Activated gamma-delta T cell (primary cell): Measurements from ENCODE around the gene HCST.
A peak's percentile ranks its signal among the peaks of the same experiment; 100 is the strongest.
"Not testable (repeated sequence)": the region's sequence is repeated elsewhere in the genome, so short reads cannot be mapped to it uniquely, and the experiment has no call there.

ENCODE experiments used
- DNase-seq: peaks from one replicate; lab custom pipeline; 2025; lab: John Stamatoyannopoulos, UW

Gene HCST

DNA sequence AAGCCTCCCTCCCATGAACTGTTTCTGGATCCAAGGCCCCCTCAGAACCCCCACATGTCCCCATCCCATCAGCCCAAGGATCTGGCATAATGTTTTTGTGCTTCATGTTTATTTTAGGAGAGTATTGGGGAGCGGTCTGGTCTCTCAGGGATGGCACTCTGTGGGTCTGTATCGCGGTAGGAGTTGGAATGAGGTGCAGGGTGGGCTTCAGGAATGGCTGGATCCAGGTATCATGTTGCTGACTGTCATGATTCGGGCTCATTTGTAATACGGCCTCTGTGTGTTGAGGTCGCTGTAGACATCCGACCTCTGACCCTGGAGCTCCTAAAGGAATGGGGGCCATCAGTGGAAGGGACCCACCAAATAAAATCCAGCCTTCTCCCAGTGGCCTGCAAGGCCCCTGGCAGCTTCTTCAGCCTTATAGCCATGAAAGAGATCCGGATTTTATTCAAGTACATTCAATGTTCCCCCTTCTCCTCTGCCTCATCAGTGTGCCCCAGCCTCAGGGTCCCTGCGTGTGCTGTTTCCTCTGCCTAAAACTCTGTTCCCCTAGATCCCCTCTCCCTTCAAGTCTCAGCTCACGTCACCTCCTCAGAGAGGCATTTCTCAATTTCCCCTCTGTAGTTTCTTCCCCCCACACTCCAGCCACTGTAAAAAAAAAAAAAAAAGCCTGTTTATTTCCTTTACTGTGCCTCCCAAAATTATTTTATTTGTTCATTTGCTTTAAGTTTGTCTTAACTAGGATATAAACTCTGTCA, 2.2 kb downstream of the HCST start:
- no peak for DNase-seq

DNA sequence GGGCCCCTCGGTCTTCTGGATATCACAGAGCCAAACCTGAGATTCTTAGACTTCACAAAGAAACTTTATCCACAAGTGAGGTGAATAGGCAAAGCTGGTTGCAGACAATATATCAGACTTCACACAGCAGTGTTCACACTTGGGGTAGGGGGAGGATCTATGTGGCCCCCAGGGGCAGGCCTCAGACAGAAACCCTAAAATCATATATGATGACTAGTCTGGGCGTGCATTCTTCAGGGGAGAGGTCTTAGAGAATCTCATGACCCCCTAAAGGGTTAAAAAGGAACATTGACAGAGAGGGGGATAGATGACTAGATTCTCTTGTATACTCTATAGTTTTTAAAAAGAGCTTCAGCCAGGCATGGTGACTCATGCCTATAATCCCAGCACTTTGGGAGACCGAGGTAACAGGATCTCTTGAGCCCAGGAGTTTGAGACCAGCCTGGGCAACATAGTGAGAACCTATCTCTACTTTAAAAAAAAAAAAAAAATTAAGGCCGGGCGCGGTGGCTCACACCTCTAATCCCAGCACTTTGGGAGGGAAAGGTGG, 2.9 kb downstream of the HCST start:
- DNase-seq: no peak

DNA sequence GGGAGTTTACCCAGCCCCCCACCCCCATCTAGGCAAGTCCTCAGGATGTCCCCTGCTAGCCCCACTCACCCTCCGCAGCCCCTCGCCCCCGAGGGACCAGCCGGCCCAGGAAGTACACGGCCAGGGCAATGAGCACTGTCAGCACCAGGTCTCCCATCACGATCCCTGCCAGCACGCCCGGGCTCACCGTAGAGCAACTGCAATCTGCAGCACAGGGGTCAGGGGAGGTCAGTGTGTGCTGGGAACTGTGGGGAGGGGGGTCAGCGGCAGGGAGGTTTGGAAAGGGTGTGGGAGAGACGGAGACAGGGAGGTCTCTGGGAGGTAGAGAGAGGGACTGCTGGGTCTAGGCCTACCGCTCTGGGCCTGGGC, 5.0 kb downstream of the HCST start:
- no peak for DNase-seq

DNA sequence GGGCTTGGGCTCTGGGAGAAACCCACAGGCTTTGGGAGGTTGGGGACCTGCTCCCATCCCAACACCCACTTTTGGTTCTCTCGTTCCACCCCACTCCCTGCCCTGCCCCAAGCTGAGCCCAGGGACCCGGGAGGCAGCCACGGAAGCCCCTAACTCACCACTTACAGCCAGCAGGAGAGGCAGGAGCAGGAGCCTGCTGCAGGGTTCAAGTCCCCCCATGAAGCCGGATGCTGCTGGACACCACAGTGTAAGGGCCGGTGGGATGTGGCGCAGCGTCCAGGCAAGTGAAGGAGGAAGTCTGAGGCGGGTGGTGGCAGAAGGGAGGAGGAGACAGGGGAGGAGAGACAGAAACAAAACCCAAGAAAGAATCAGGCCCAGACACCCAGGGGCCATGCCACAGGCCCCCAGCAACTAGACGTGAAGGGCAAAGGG, 5.7 kb downstream of the HCST start, which contains the start of gene TYROBP:
Gene TYROBP (minus strand): TSS at position 286 of the 432 bp plus-strand sequence. CDS start 67 bp downstream, at position 219.
- DNase-seq: no peak

DNA sequence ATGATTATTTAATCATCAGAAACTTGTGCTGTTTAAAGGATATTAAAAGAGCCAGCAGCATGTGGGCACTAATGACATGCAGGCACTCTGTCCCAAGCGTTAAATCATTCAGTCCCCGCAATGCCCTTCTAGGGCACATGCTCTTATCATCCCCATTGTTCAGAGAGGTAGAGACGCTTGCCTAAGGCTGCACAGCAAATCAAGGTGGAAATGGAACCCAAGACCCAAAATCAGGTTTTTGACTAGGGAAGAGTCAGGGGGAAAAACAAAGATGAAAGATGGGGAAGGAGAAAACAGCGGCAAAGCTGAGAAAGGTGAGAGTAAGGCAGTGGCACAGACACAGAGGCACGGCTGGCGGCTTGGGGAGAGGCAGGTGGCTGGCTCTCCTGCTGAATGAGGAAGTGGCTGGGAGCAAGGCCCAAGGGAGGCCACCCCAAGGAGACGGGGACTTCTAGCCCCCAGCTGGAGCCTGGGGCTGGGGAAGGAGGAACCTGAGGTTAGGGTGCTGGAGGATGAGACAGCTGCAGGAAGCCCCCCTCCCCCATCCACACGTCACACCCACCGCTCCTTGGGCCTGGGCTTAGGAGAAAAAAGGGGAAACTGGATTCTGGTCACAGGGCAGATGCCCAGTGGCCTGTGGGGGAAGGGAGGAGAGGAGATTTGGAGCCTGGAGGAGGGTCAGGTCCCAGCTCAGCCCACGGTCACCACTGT, 6.8 kb downstream of the HCST start:
- DNase-seq: no peak

DNA sequence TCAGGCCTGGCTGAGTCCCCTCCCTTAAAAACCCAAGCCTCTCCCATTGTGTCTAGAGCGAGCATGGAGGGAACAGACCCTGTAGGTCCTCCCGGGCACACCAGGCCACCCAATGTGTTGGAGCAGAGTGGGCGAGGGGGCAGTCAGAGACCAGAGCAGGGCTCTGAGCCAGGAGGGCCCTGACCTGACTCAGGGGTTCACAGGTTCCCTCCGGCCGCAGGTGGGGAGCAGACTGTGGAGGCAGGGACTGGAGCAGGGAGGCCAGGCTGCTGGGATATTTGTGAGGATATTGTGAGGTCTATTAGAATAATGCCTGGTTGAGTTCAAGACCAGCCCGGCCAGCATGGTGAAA, 7.3 kb downstream of the HCST start:
- no peak for DNase-seq

DNA sequence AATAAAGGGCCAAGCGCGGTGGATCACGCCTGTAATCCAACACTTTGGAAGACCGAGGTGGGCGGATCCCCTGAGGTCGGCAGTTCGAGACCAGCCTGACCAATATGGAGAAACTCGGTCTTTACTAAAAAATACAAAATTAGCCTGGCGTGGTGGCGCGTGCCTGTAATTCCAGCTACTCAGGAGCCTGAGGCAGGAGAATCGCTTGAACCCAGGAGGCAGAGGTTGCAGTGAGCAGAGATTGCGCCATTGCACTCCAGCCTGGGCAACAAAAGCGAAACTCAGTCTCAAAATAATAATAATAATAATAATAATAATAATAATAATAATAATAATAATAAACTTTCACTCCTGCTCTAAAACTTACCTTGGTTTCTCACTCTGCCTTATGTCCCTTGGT, 8.0 kb downstream of the HCST start:
- DNase-seq: not testable (repeated sequence)

DNA sequence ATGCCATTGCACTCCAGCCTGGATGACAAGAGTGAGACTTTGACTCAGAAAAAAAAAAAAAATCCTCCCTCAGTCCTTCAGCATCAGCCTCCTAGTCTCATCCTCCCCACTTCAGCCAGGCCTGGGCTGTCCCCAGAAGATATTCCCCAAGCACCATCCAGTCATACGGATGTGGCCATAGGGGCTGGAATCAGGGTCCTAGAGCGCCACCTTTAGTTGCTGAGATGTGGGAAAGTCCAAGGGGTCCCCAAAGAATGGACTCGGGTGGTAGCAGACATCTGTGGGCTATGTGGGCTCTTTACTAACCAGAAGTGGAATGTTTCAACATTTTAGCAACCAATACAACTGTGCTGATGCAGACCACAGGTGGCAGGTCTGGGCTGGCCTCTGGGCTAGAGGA, 8.8 kb downstream of the HCST start:
- DNase-seq: no peak

DNA sequence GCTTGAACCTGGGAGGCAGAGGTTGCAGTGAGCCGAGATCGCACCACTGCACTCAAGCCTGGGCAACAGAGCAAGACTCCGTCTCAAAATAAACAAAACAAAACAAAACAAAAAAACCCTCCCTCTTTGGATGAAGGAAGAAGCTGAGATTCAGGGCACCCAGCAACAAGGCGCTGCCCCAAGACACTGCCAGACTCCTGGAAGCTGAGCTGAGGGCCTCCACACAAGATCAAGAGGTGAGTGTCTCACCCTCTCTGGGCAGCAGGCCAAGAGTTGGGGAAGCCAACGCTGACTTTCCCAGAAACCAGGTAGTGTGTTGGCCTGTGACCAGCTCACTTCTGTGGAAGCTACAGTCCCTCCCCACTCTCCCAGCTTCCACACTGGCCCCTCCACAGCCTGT, 9.5 kb downstream of the HCST start:
- DNase-seq: no peak

DNA sequence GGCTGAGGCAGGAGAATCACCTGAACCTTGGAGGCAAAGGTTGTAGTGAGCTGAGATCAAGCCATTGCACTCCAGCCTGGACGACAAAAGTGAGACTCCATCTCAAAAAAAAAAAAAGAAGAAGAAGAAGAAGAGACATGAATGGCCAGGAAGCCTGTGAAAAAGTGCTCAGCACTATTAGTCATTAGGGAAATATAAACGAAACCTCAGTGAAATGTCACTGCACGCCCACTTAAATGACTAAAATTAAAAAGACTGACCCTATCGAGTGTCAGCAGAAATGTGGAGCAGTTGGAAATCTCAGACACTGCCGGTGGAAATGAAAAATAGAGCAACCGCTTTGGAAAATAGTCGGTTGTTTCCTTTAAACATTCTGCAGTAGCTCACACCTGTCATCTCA, 11.3 kb downstream of the HCST start:
- no peak for DNase-seq

DNA sequence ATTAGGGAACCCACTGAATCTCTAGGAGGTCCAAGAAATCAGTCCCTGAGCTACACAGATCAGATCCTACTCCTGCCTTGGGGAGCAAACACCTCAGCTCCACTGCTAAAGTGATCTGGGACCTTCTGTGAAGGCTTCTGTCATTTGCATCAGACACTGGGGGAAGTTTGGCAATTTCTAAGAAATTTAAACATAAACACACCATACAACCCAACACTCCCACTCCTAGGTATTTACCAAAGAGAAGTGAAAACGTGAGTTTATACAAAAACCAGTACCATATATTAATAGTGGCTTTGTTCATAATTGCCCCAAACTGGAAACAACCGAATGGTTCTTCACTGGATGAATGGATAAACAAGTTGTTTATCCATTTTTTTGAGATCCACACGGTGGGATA, 13.1 kb downstream of the HCST start:
- DNase-seq: no peak

DNA sequence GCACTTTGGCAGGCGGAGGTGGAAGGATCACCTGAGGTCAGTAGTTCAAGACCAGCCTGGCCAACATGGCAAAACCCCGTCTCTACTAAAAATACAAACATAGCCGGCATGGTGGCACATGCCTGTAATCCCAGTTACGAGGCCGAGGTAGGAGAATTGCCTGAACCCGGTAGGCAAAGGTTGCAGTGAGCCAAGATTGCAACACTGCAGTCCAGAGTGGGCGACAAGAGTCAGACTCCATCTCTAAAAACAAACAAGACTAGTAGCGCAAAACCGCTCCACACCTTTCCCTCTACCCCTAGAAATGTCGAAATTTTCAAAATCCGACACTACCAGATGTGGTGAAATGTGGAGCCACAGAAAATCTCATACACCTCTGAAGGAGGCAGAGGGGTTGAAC, 17.0 kb downstream of the HCST start:
- DNase-seq: no peak

DNA sequence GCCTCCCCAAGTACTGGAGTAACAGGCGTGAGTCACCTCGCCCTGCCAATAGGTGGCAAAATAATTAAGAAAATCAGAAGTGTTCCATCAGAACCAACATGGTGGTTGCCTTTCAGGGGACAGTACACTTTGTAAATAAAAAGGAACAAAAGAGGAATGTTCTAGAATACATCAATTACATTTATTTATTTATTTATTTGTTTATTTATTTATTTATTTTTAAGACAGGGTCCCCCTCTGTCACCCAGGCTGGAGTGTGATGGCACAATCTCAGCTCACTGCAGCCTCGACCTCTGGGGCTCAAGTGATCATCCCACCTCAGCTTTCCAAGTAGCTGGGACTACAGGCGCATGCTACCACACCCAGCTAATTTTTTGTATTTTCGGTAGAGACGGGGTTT, 18.7 kb downstream of the HCST start:
- DNase-seq: no peak

DNA sequence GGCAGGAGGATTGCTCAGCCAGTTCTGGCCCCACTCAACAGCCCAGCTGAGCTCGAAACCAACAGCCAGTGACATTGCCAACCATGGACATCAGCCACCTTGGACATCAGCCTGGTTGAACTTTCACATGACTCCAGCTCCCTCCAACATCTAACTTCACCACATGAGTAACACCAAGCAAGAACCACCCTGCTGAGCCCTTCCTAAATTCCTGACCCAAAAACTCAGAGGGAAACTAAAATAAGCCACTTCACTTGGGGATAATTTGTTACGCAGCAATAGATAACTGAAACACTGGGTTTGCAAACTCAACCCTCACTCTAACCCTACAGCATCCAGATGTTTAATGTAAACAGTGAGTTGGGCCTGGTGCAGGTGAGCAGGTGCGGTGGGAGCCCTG, 23.2 kb downstream of the HCST start:
- DNase-seq: no peak

DNA sequence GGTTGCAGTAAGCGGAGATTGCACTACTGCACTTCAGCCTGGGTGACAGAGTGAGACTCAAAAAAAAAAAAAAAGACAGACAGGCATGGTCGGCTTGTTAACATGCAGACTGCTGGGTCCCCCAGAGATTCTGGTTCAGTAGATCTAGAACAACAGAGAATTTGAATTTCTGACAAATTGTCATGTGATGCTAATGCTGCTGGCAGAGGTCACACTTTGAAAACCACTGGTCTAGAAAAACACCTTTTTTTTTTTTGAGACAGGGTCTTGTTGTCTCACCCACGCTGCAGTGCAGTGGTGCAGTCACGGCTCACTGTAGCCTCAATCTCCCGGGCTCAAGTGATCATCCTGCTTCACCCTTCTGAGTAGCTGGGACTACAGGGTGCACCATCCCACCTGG, 26.2 kb downstream of the HCST start:
- DNase-seq: no peak

DNA sequence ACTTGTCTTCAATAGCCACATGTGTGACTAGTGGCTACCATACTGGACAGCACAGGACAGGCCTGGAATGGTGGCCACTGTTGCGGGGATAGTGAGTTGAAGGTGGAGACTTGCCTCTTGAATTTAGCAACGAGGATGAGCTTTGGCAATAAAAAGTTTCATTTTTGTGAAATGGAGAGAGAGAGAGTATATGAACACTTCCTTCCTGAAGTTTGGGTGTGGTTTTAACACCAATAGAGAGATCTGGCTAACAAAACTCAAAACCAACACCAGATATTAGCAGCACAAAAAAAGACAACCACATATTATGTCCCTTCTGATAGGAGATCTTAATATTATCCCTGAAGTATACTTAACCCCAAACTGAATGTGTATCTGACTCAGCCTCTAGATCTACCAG, 27.5 kb downstream of the HCST start:
- no peak for DNase-seq

DNA sequence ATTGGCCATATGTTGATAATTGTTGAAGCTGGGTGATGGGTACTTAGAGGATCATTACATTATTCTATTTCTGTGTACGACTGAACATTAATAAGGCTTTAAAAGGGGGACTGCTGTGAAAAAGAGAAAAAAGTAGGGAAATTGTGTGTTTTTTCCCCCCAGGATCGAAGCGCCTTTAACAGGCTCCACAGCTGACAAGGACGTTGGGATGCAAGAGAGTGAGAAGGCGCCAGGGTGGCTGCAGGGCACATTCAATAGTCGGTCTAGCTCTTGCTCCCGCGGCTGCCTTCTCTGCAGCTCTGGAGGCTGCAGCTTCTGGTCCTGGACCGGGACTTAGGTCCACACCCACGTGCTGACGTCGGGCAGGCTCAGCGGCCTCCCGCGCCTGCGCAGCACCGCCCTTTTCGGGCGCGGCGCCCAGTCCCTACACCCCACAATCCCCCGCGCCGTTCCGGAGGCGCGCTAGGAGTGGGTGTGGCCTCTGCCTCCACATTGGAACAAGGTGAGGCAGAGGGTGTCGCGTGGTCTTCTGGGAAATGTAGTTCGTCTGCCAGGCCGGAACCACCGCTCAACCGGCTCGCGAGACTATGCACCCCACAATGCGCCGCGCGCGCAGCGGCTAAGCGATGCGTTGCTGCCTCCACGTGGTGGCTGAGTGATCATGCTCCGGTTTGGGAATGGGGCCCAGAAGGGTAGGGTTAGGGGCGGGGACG, 29.0 kb downstream of the HCST start:
- DNase-seq: peak; percentile 97

DNA sequence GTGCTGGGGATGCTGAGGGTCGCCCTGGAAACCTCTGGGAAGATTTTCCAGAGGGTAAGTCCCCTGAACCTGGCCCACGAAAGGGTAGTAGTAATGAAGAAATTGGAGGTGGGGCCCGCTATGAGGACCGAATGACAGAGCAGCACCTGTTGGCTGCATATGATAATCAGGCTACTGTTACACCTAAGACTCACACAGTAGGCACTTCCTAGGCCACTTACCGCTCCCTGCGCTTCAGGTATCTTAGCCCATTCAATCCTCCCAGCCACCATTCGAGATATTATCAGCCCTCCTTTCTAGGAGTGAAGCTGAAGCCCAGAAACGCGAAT, 29.5 kb downstream of the HCST start:
- no peak for DNase-seq

DNA sequence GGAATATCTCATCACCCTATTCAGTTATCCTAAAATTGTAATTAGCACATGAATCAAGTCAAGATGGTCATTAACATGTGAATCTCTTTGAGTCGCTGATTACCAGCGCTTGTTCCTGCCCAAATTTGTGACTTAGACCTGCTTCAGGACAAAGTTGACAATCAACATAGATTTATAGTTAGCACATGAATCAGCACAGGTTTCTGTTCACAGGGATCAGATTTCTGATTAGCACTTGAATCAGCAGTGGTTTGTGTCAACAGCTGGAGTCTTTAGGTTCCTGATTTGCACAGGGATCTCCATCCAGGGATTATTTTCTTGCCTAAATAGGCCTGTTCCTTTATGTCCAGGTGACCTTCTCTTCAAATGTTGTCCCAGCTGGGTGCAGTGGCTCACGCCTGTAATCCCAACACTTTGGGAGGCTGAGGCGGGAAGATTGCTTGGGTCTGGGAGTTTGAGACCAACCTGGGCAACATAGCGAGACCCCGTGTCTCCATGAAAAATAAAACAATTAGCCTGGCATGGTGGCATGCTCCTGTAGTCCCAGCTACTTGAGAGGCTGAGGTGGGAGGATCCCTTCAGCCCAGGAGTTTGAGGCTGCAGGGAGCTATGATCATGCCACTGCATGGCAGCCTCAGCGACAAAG, 30.1 kb downstream of the HCST start:
- DNase-seq: no peak

DNA sequence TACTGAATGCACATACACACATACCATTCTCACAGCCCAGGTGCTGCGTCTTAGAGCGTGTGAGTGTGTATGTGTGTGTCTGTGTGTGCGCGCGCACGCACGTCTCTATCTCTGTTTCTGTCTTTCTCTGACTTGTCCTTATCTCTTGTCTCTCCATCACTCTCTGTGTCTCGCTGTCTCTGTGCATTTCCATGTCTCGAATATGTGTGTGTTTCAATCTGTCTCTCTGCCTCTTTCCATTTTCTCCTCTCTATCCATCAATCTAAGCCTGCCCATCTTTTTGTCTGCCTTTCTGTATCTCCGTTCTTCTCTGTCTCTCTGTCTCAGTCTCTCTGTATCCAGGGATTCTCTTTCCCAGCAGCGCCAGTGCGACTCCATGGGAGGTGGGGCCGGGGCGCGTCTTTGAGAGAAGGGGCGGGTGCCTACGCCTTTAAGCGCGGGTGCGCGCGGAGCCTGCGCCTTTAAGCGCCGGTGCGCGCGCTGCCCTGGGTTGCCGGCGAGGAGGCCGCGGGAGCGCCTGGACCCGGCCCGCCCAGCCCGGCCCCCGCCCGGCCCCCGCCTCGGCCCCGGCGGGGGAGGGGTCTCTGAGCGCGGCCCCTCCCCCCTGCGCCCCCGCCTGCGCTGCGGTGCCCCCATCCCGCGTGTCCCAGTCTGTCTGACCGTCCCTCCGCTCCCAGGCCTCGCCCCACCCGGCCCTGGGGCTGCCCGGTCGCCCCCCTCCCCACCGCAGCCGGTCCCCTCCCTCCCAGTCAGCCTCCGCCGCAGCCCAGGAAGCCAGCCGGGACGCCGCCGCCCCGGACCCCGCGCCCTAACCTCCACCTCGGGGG, 33.8 kb downstream of the HCST start, which contains the start of gene LRFN3:
Gene LRFN3 (plus strand): TSS at position 464 of the 827 bp plus-strand sequence. CDS start 3,052 bp downstream, outside the sequence.
- peak; percentile 30 for DNase-seq

DNA sequence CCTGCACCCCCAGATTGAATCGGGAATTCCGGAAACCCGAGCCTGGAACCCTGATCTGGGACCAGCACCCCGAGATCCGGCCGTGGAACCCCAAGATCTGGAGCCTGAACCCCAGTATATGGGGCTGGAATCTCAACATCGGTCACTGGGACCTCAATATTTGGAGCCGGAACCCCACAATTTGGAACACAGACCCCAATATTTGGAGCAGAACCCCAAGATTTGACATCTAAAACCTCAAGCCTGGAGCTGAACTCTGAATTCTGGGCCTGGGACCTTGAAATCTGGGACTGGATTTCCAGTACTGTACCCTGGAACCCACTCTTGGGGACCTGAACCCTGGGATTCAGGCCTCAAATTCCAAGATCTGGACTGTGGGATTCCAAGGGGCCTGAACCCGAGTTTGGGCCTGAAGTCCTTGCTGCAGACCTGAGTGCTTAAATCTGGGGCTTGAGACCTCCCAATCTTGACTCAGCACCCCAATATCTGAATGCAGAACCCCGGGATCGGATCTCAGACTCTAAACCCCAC, 34.5 kb downstream of the HCST start:
- no peak for DNase-seq
